CD4-positive, alpha-beta T cell treated with Interleukin-15 for 1 hour (primary cell): Measurements from ENCODE around the gene DOCK7.

ENCODE experiments used
- DNase-seq: peaks from one replicate; pipeline ENCODE4 v3.0.0-alpha.2; 2020

DOCK7 gene

GRCh38 chr1:62523860-62524259, 164.3 kb downstream of the DOCK7 start:
- no peak for DNase-seq

- DNase-seq, result no peak
Observed at GRCh38 chr1:62516600-62516999, 171.6 kb downstream of the DOCK7 start.

GRCh38 chr1:62514746-62515423, 173.3 kb downstream of the DOCK7 start:
- no peak for DNase-seq

- no peak for DNase-seq
Observed at GRCh38 chr1:62513013-62513412, 175.2 kb downstream of the DOCK7 start.

GRCh38 chr1:62509028-62509427, 179.2 kb downstream of the DOCK7 start:
- DNase-seq, result no peak

- no peak for DNase-seq
Observed at GRCh38 chr1:62508187-62508758, 179.9 kb downstream of the DOCK7 start.

- DNase-seq, result no peak
Observed at GRCh38 chr1:62500210-62500609, 188.0 kb downstream of the DOCK7 start.

GRCh38 chr1:62494137-62494536, 194.0 kb downstream of the DOCK7 start:
- no peak for DNase-seq

- no peak for DNase-seq
Observed at GRCh38 chr1:62493656-62494055, 194.5 kb downstream of the DOCK7 start.

- no peak for DNase-seq
Observed at GRCh38 chr1:62492521-62492920, 195.7 kb downstream of the DOCK7 start.

GRCh38 chr1:62487956-62488355, 200.2 kb downstream of the DOCK7 start:
- DNase-seq, result no peak

- DNase-seq, result no peak
Observed at GRCh38 chr1:62484824-62485468, 203.2 kb downstream of the DOCK7 start.

GRCh38 chr1:62481681-62482080, 206.5 kb downstream of the DOCK7 start:
- no peak for DNase-seq

- DNase-seq, result no peak
Observed at GRCh38 chr1:62476525-62477219, 211.5 kb downstream of the DOCK7 start.

GRCh38 chr1:62467092-62467491, 221.1 kb downstream of the DOCK7 start:
- DNase-seq, result no peak

GRCh38 chr1:62462370-62462769, 225.8 kb downstream of the DOCK7 start:
- no peak for DNase-seq

- no peak for DNase-seq
Observed at GRCh38 chr1:62457955-62458354, 230.2 kb downstream of the DOCK7 start.

GRCh38 chr1:62452951-62453350, 235.2 kb downstream of the DOCK7 start:
- DNase-seq, result no peak

- no peak for DNase-seq
Observed at GRCh38 chr1:62450301-62450700, 237.9 kb downstream of the DOCK7 start.

GRCh38 chr1:62448221-62448933, 239.8 kb downstream of the DOCK7 start:
- no peak for DNase-seq

- DNase-seq, result no peak
Observed at GRCh38 chr1:62444701-62445100, 243.5 kb downstream of the DOCK7 start.

- DNase-seq, result no peak
Observed at GRCh38 chr1:62439652-62440371, 248.4 kb downstream of the DOCK7 start.
